Cardiac muscle cell (in vitro differentiated cells and primary cell): ENCODE data around the gene CRADD. TPM values are rescaled to one million over a fixed set of nuclear protein-coding genes. Genes with fewer than 3 reads are reported as not detected.
"Not testable (repeated sequence)": the region's sequence is repeated elsewhere in the genome, so short reads cannot be mapped to it uniquely, and the experiment has no call there.

Source experiments
- DNase-seq, 2 donors: peaks; one replicate each; pipeline versions ENCODE4 v3.0.0 to v3.0.0-alpha.2; 2010 to 2017; ENCODE audit warnings: low read depth in 1 of 2, low spot score in 1 of 2
- H3K27ac ChIP-seq: fragments of 200-600 bp; sonication (generic); 2 replicates; pipeline ENCODE4 v1.5.1; 2016
- H3K27me3 ChIP-seq: fragments of 200-600 bp; sonication (generic); 2 replicates; pipeline ENCODE4 v1.6.0; 2016; ENCODE audit warnings: control low read depth
- H3K36me3 ChIP-seq: fragments of 200-600 bp; sonication (generic); 2 replicates; pipeline ENCODE4 v1.5.1; 2016; ENCODE audit warnings: control low read depth
- H3K4me1 ChIP-seq: fragments of 200-600 bp; sonication (generic); 2 replicates; pipeline ENCODE4 v1.8.1; 2017; ENCODE audit warnings: low read depth, mild to moderate bottlenecking, mixed run types
- H3K4me3 ChIP-seq: fragments of 200-600 bp; sonication (generic); 2 replicates; pipeline ENCODE4 v1.5.1; 2016; ENCODE audit warnings: mild to moderate bottlenecking
- H3K9me3 ChIP-seq: fragments of 200-600 bp; sonication (generic); 2 replicates; pipeline ENCODE4 v1.5.1; 2017; ENCODE audit warnings: low read depth, mild to moderate bottlenecking, control low read depth
- CTCF ChIP-seq: IDR thresholded peaks from 2 replicates; pipeline ENCODE4 v1.5.1; 2012; ENCODE audit warnings: low read depth, mild to moderate bottlenecking, low read length
- polyA plus RNA-seq: library from polyadenylated mRNA; unstranded; fragments of >200 nt; fragmentation: Nextera tagmentation; extraction: Ambion mirVana; gene quantifications from 2 replicates; pipeline ENCODE4 v1.2.1, GENCODE V29; 2016
- total RNA-seq: library from RNA; depleted of rRNA; stranded (reverse); fragments of >200 nt; gene quantifications from 2 replicates; pipeline ENCODE4 v1.2.3, GENCODE V29; 2016

Gene CRADD
- total and polyA plus RNA-seq, 2 experiments from 2014 or later, result 13.8 to 37.9 TPM

GRCh38 chr12:93776581-93777018 is 99.4 kb downstream of the CRADD start:
- H3K4me1 ChIP-seq, result peaks cover 26% of the 10 kb centered on the region
- DNase-seq, result peak in 1 of 2 donors; percentile 97
- H3K4me3 ChIP-seq, result no peak overlapping the region
- no peak for TF ChIP-seq CTCF
- H3K27ac ChIP-seq, result peak overlapping the region; percentile 29
- H3K27me3 ChIP-seq, result no peaks in the 10 kb centered on the region
- no peaks in the 10 kb centered on the region for H3K9me3 ChIP-seq
- H3K36me3 ChIP-seq, result no peaks in the 10 kb centered on the region

GRCh38 chr12:93777254-93777653 is 100.1 kb downstream of the CRADD start:
- Histone ChIP-seq H3K9me3 (no peaks in the 10 kb centered on the region), H3K4me3 (no peak overlapping the region), H3K27me3 (no peaks in the 10 kb centered on the region), H3K4me1 (peaks cover 26% of the 10 kb centered on the region), H3K36me3 (no peaks in the 10 kb centered on the region), H3K27ac (no peak overlapping the region)
- DNase-seq, result peak in 1 of 2 donors; percentile 78
- no peak for TF ChIP-seq CTCF

GRCh38 chr12:93778306-93778705 is 101.1 kb downstream of the CRADD start:
- no peak overlapping the region for H3K27ac ChIP-seq

GRCh38 chr12:93778766-93779165 is 101.6 kb downstream of the CRADD start:
- Histone ChIP-seq H3K27me3 (no peaks in the 10 kb centered on the region), H3K27ac (no peak overlapping the region), H3K9me3 (no peaks in the 10 kb centered on the region), H3K36me3 (no peaks in the 10 kb centered on the region), H3K4me1 (peaks cover 30% of the 10 kb centered on the region), H3K4me3 (no peak overlapping the region)
- TF ChIP-seq CTCF, result no peak
- DNase-seq, result no peak

More at GRCh38 chr12:93778306-93778705, 101.1 kb downstream of the CRADD start:
- DNase-seq, result peak in 1 of 2 donors; percentile 92
- H3K4me3 ChIP-seq, result no peak overlapping the region
- peaks cover 26% of the 10 kb centered on the region for H3K4me1 ChIP-seq
- H3K36me3 ChIP-seq, result no peaks in the 10 kb centered on the region
- H3K9me3 ChIP-seq, result no peaks in the 10 kb centered on the region
- no peak for TF ChIP-seq CTCF
- no peaks in the 10 kb centered on the region for H3K27me3 ChIP-seq

- H3K9me3 ChIP-seq, result no peaks in the 10 kb centered on the region
- peaks cover 38% of the 10 kb centered on the region for H3K4me1 ChIP-seq
- H3K27ac ChIP-seq, result no peak overlapping the region
- H3K36me3 ChIP-seq, result no peaks in the 10 kb centered on the region
- no peak overlapping the region for H3K4me3 ChIP-seq
- peak in 1 of 2 donors; percentile 50 for DNase-seq
- no peak for TF ChIP-seq CTCF
- H3K27me3 ChIP-seq, result no peaks in the 10 kb centered on the region
Measured at GRCh38 chr12:93780101-93780641, 103.0 kb downstream of the CRADD start.

- peaks cover 38% of the 10 kb centered on the region for H3K4me1 ChIP-seq
- H3K36me3 ChIP-seq, DNase-seq, H3K27me3 ChIP-seq, H3K4me3 ChIP-seq, H3K27ac ChIP-seq, H3K9me3 ChIP-seq: not testable (repeated sequence)
Measured at GRCh38 chr12:93780886-93781285, 103.7 kb downstream of the CRADD start.

GRCh38 chr12:93781961-93782360 is 104.8 kb downstream of the CRADD start:
- DNase-seq, H3K36me3 ChIP-seq, H3K4me3 ChIP-seq, H3K9me3 ChIP-seq, H3K27ac ChIP-seq, H3K27me3 ChIP-seq: not testable (repeated sequence)
- peaks cover 32% of the 10 kb centered on the region for H3K4me1 ChIP-seq
